HCT116 (cell line): Measurements from ENCODE around the gene SHISA7. TPM values are rescaled to one million over a fixed set of nuclear protein-coding genes. Genes with fewer than 3 reads are reported as not detected.

Experiments used
- ATAC-seq: fragments of 200-7000 bp; cut with Tn5 transposase; 2 replicates; pipeline ENCODE4 v1.9.1; 2020; ENCODE audit warnings: mild to moderate bottlenecking, moderate library complexity
- BruUV-seq: library from RNA; stranded (reverse); fragments of 400-500 nt; replicated peaks from 2 replicates; lab custom pipeline; 2021; lab: Mats Ljungman, UMichigan
- CTCF ChIA-PET: fragments of 300-600 bp; sonication (Branson Sonifier 250); formaldehyde crosslinking; loops from one replicate; lab custom pipeline; 2021; ENCODE audit warnings: antibody characterized with exemption; lab: Charles Lee
- POLR2A ChIA-PET: fragments of 300-600, 350-600 bp; sonication (Branson Sonifier 250); formaldehyde crosslinking; loops from one replicate; lab custom pipeline; 2021; ENCODE audit warnings: antibody characterized with exemption; lab: Charles Lee
- RAD21 ChIA-PET, 2 experiments: fragments of 300-600 bp; sonication (Branson Sonifier 250); formaldehyde crosslinking; loops; one replicate each; lab custom pipeline; 2023; ENCODE audit warnings: low total read pairs in 2 of 2; ENCODE audit not compliant: uncharacterized antibody in 2 of 2, unreplicated experiment in 2 of 2, low non-redundant PET in 1 of 2; lab: Charles Lee
- DNase-seq: peaks from one replicate; pipeline ENCODE4 v3.0.0-alpha.2; 2010; ENCODE audit warnings: low read depth, low spot score
- H2AFZ ChIP-seq: fragments of 200-600 bp; shearing (Covaris generic), sonication (generic); 2 replicates; pipeline ENCODE4 v1.6.1; 2017; ENCODE audit warnings: low read depth, mixed run types, mixed read lengths, antibody characterized with exemption, low read length; ENCODE audit not compliant: poor library complexity, severe bottlenecking
- H3K27ac ChIP-seq: 2 replicates; pipeline ENCODE4 v1.5.1; 2012; ENCODE audit warnings: low read depth, low read length
- H3K27me3 ChIP-seq: fragments of 200-600 bp; sonication (generic); 2 replicates; pipeline ENCODE4 v1.6.1; 2016; ENCODE audit warnings: mixed run types, low read length, mixed read lengths; ENCODE audit not compliant: insufficient read depth
- H3K36me3 ChIP-seq, 2 experiments: fragments of 200-500 bp in 1 of 2; fragments of 200-600 bp in 1 of 2; sonication (Bioruptor generic) in 1 of 2; sonication (generic) in 1 of 2; 2 replicates each; pipeline versions ENCODE4 v1.5.1 to v1.6.1; 2014 to 2016; ENCODE audit warnings: low read length in 2 of 2, inconsistent platforms in 1 of 2, mixed read lengths in 1 of 2, mixed run types in 1 of 2; ENCODE audit not compliant: insufficient read depth in 2 of 2, control insufficient read depth in 1 of 2
- H3K4me1 ChIP-seq, 2 experiments: fragments of 200-600 bp in 1 of 2; sonication (generic) in 1 of 2; 2 replicates each; pipeline versions ENCODE4 v1.5.1 to v1.6.1; 2012 to 2017; ENCODE audit warnings: low read length in 2 of 2, inconsistent platforms in 1 of 2, mild to moderate bottlenecking in 1 of 2, mixed read lengths in 1 of 2, mixed run types in 1 of 2, moderate library complexity in 1 of 2; ENCODE audit not compliant: insufficient read depth in 2 of 2, control insufficient read depth in 1 of 2
- H3K4me2 ChIP-seq: fragments of 200-600 bp; sonication (generic); 2 replicates; pipeline ENCODE4 v1.6.1; 2017; ENCODE audit warnings: mixed run types, low read length, mixed read lengths
- H3K4me3 ChIP-seq, 2 experiments: fragments of 200-600 bp in 1 of 2; sonication (generic) in 1 of 2; replicated peaks in 1 of 2; 2 replicates each; pipeline ENCODE4 v1.5.1; 2011 to 2016; ENCODE audit warnings: low read length in 2 of 2, control low read depth in 1 of 2, low read depth in 1 of 2, mild to moderate bottlenecking in 1 of 2, mixed read lengths in 1 of 2, mixed run types in 1 of 2
- H3K79me2 ChIP-seq: fragments of 200-600 bp; sonication (generic); 2 replicates; pipeline ENCODE4 v1.6.1; 2017; ENCODE audit warnings: mild to moderate bottlenecking, mixed run types, low read length, moderate library complexity, mixed read lengths; ENCODE audit not compliant: insufficient read depth
- H3K9ac ChIP-seq: fragments of 200-600 bp; sonication (generic); 2 replicates; pipeline ENCODE4 v1.6.1; 2016; ENCODE audit warnings: low read length, mixed read lengths
- H3K9me2 ChIP-seq: fragments of 200-600 bp; sonication (generic), shearing (Covaris generic); 2 replicates; pipeline ENCODE4 v1.6.1; 2017; ENCODE audit warnings: mixed run types, mild to moderate bottlenecking, moderate library complexity; ENCODE audit not compliant: insufficient read depth
- H3K9me3 ChIP-seq, 2 experiments: fragments of 200-500 bp in 1 of 2; fragments of 200-600 bp in 1 of 2; sonication (Bioruptor generic) in 1 of 2; sonication (generic) in 1 of 2; 2 replicates each; pipeline ENCODE4 v1.6.1; 2014 to 2017; ENCODE audit warnings: low read length in 2 of 2, mixed read lengths in 2 of 2, inconsistent platforms in 1 of 2, low read depth in 1 of 2, mild to moderate bottlenecking in 1 of 2, mixed run types in 1 of 2, moderate library complexity in 1 of 2; ENCODE audit not compliant: control insufficient read depth in 1 of 2, insufficient read depth in 1 of 2
- H4K20me1 ChIP-seq: fragments of 200-600 bp; sonication (generic), shearing (Covaris generic); 2 replicates; pipeline ENCODE4 v1.6.1; 2017; ENCODE audit warnings: mixed run types, mild to moderate bottlenecking, moderate library complexity; ENCODE audit not compliant: insufficient read depth
- CBX3 ChIP-seq: IDR thresholded peaks from 2 replicates; pipeline ENCODE4 v1.6.1; 2012; ENCODE audit warnings: low read depth
- EGR1 ChIP-seq: IDR thresholded peaks from 2 replicates; pipeline ENCODE4 v1.6.1; 2012; ENCODE audit warnings: low read depth
- ELF1 ChIP-seq: IDR thresholded peaks from 2 replicates; pipeline ENCODE4 v1.6.1; 2012; ENCODE audit warnings: low read depth, borderline replicate concordance
- EZH2phosphoT487 ChIP-seq: fragments of 200-600 bp; IDR thresholded peaks from 2 replicates; pipeline ENCODE4 v1.6.1; 2018; ENCODE audit warnings: antibody characterized with exemption, borderline replicate concordance
- FOSL1 ChIP-seq: IDR thresholded peaks from 2 replicates; pipeline ENCODE4 v1.6.1; 2012; ENCODE audit warnings: low read depth
- JUND ChIP-seq: IDR thresholded peaks from 2 replicates; pipeline ENCODE4 v1.6.1; 2012
- POLR2A ChIP-seq: IDR thresholded peaks from 2 replicates; pipeline ENCODE4 v1.7.0; 2011; ENCODE audit warnings: borderline replicate concordance; ENCODE audit not compliant: insufficient read depth, insufficient read length; ENCODE audit errors: extremely low read depth
- RAD21 ChIP-seq: IDR thresholded peaks from 2 replicates; pipeline ENCODE4 v1.6.1; 2012; ENCODE audit warnings: low read depth, mild to moderate bottlenecking
- SIN3A ChIP-seq: IDR thresholded peaks from 2 replicates; pipeline ENCODE4 v1.6.1; 2012; ENCODE audit warnings: low read depth
- SP1 ChIP-seq: IDR thresholded peaks from 2 replicates; pipeline ENCODE4 v1.6.1; 2012; ENCODE audit warnings: low read depth
- YY1 ChIP-seq: IDR thresholded peaks from 2 replicates; pipeline ENCODE4 v1.6.1; 2011; ENCODE audit warnings: low read length, low read depth, moderate library complexity, mild to moderate bottlenecking; ENCODE audit not compliant: insufficient replicate concordance; ENCODE audit errors: extremely low read depth
- ZNF274 ChIP-seq: fragments of 200-500 bp; sonication (Bioruptor generic); IDR thresholded peaks from 2 replicates; pipeline ENCODE4 v1.6.1; 2014; ENCODE audit warnings: mild to moderate bottlenecking, low read depth, low read length, inconsistent platforms
- intact Hi-C: fragments of 100-400 bp; cut with micrococcal nuclease; formaldehyde crosslinking; loops from 2 replicates; pipeline ENCODE4 v1.10.0; 2022
- total RNA-seq: library from RNA; stranded (reverse); gene quantifications from one replicate; pipeline ENCODE4 v1.2.1, GENCODE V29; 2021; ENCODE audit not compliant: unreplicated experiment
- TF ChIP-seq, protein P1 (sequence below): IDR thresholded peaks from 2 replicates; pipeline ENCODE4 v1.6.1; 2011; ENCODE audit warnings: mild to moderate bottlenecking, low read length, moderate library complexity; ENCODE audit not compliant: insufficient replicate concordance; ENCODE audit errors: extremely low read depth
- TF ChIP-seq, protein P2 (sequence below): IDR thresholded peaks from 2 replicates; pipeline ENCODE4 v1.6.1; 2012

The SHISA7 gene
- total RNA-seq, 1 experiment from 2014 or later = not detected

DNA sequence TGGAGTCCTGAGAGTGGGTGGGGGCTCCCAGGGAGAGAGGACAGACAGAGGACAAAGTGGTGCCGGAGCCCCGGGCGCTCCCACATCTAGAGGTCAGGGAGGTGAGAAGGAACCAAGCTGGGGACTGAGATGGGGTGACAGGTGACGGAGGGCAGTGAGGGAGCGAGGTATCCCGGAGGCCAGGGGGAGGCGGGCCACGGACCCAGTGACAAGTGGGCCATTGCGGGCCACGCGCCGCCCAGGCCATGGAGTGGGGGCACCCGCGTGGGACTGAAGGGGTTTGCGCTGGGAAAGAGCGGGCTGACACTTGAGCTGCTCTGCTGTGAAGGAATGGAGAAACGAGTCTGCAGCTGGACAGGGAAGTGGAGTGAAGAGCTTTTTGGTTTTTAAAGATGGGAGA lies 35.9 kb upstream of the SHISA7 start:
- Histone ChIP-seq H2AFZ (no peak overlapping the region), H3K4me1 (peaks cover 26 to 36% of the 10 kb centered on the region in 2 experiments), H3K9me3 (no peaks in the 10 kb centered on the region)
- TF ChIP-seq EGR1 (no peak), POLR2A (no peak), YY1 (no peak), JUND (no peak), EZH2phosphoT487 (no peak), FOSL1 (no peak), SP1 (no peak), ELF1 (no peak), CBX3 (no peak), ZNF274 (no peak), RAD21 (no peak), SIN3A (no peak)
- TF ChIP-seq, protein P1, sequence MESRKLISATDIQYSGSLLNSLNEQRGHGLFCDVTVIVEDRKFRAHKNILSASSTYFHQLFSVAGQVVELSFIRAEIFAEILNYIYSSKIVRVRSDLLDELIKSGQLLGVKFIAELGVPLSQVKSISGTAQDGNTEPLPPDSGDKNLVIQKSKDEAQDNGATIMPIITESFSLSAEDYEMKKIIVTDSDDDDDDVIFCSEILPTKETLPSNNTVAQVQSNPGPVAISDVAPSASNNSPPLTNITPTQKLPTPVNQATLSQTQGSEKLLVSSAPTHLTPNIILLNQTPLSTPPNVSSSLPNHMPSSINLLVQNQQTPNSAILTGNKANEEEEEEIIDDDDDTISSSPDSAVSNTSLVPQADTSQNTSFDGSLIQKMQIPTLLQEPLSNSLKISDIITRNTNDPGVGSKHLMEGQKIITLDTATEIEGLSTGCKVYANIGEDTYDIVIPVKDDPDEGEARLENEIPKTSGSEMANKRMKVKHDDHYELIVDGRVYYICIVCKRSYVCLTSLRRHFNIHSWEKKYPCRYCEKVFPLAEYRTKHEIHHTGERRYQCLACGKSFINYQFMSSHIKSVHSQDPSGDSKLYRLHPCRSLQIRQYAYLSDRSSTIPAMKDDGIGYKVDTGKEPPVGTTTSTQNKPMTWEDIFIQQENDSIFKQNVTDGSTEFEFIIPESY = no peak
- TF ChIP-seq, protein P2, sequence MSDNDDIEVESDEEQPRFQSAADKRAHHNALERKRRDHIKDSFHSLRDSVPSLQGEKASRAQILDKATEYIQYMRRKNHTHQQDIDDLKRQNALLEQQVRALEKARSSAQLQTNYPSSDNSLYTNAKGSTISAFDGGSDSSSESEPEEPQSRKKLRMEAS = no peak
- TF ChIP-seq, all 23 proteins: peak for 0
- Histone ChIP-seq H3K4me2 (no peak overlapping the region), H3K36me3 (no peaks in the 10 kb centered on the region), H3K27me3 (no peaks in the 10 kb centered on the region), H4K20me1 (no peaks in the 10 kb centered on the region), H3K79me2 (peaks cover 19% of the 10 kb centered on the region), H3K27ac (no peak overlapping the region), H3K9ac (no peak overlapping the region), H3K4me3 (no peak overlapping the region), H3K9me2 (no peaks in the 10 kb centered on the region)
- RAD21 ChIA-PET = no interaction called here
- DNase-seq = no peak
- intact Hi-C loops = no loop called here
- no TSS peak for BruUV-seq
- POLR2A ChIA-PET = no interaction called here
- no peak for ATAC-seq
- CTCF ChIA-PET = interaction anchor here (1.5 kb wide), 1 partner anchor 25 kb away, joined by 3 read pairs; no protein-coding TSS in a partner anchor
